Uterus (tissue), 4 donors: ENCODE measurements around the gene SRP54. TPM values are rescaled to one million over a fixed set of nuclear protein-coding genes. Genes with fewer than 3 reads are reported as not detected.

ENCODE experiments used
- DNase-seq, 2 donors: peaks; one replicate each; pipeline ENCODE4 v3.0.0-alpha.2; 2019 to 2020
- H3K27ac ChIP-seq, 2 donors: fragments of 200-600 bp; sonication (generic); 1 replicate in 1 of 2; 2 replicates in 1 of 2; pipeline ENCODE4 v1.5.1; 2016 to 2018
- H3K27me3 ChIP-seq, 2 donors: fragments of 200-600 bp; sonication (generic); one replicate each; pipeline ENCODE4 v1.5.1; 2018 to 2019; ENCODE audit warnings: control low read depth in 1 of 2
- H3K36me3 ChIP-seq, 2 donors: fragments of 200-600 bp; sonication (generic); one replicate each; pipeline ENCODE4 v1.5.1; 2019; ENCODE audit warnings: control low read depth in 1 of 2
- H3K4me1 ChIP-seq, 2 donors: fragments of 200-600 bp; sonication (generic); one replicate each; pipeline ENCODE4 v1.5.1; 2018 to 2019; ENCODE audit warnings: control low read depth in 1 of 2
- H3K4me3 ChIP-seq, 2 donors: fragments of 200-600 bp; sonication (generic); 1 replicate in 1 of 2; 2 replicates in 1 of 2; pipeline ENCODE4 v1.5.1; 2018 to 2019; ENCODE audit warnings: mild to moderate bottlenecking in 1 of 2
- H3K9me3 ChIP-seq, 2 donors: fragments of 200-600 bp; sonication (generic); one replicate each; pipeline ENCODE4 v1.5.1; 2019; ENCODE audit warnings: control low read depth in 1 of 2
- CTCF ChIP-seq, 4 experiments: fragments of 200-600 bp in 2 of 4; fragments of 450-650 bp in 2 of 4; sonication (generic) in 2 of 4; IDR thresholded peaks; one replicate each; pipeline ENCODE4 v1.5.1; 2016 to 2019; ENCODE audit warnings: antibody characterized with exemption in 4 of 4, mild to moderate bottlenecking in 2 of 4, moderate library complexity in 1 of 4
- POLR2A ChIP-seq, 2 donors: fragments of 450-650 bp; IDR thresholded peaks; one replicate each; pipeline ENCODE4 v1.6.1; 2016; ENCODE audit warnings: antibody characterized with exemption in 2 of 2, mild to moderate bottlenecking in 1 of 2, moderate library complexity in 1 of 2
- intact Hi-C: fragments of 100-400 bp; cut with DNase I; formaldehyde crosslinking; loops from one replicate; pipeline ENCODE4 v1.15.1; 2023; ENCODE audit warnings: low total_unique reads
- total RNA-seq, 4 donors: library from RNA; depleted of rRNA in 3 of 4; stranded (reverse); fragments of >200 nt in 3 of 4; gene quantifications; one replicate each; pipeline versions ENCODE4 v1.1.0 to v1.2.4, GENCODE V29; 2014 to 2023
- donor health status: DM: yes; HTN: yes; CAD: no.

Gene SRP54
- total RNA-seq, 4 donors from 2014 or later: 41.7 to 219 (median 82.1) TPM

- no peaks in the 10 kb centered on the region for H3K36me3 ChIP-seq
- no peak overlapping the region for H3K27ac ChIP-seq
- TF ChIP-seq POLR2A (IDR thresholded peaks at IDR 0.05): no peak
- no peak for TF ChIP-seq CTCF (IDR thresholded peaks at IDR 0.05)
- no peaks in the 10 kb centered on the region for H3K4me1 ChIP-seq
- DNase-seq: no peak
- intact Hi-C loops: no loop called here
- no peak overlapping the region for H3K4me3 ChIP-seq
- no peaks in the 10 kb centered on the region for H3K9me3 ChIP-seq
- no peaks in the 10 kb centered on the region for H3K27me3 ChIP-seq
These were observed 18.8 kb downstream of the SRP54 start for GRCh38 chr14:35001621-35002020.

- no peaks in the 10 kb centered on the region for H3K36me3 ChIP-seq
- no peak for DNase-seq
- TF ChIP-seq CTCF (IDR thresholded peaks at IDR 0.05) (no peak), POLR2A (IDR thresholded peaks at IDR 0.05) (no peak)
These were observed 22.0 kb downstream of the SRP54 start for GRCh38 chr14:35004839-35005238.

GRCh38 chr14:35016568-35016967, 33.8 kb downstream of the SRP54 start:
- no peaks in the 10 kb centered on the region for H3K36me3 ChIP-seq
- no peak overlapping the region for H3K27ac ChIP-seq
- H3K9me3 ChIP-seq: no peaks in the 10 kb centered on the region
- intact Hi-C loops: no loop called here
- no peaks in the 10 kb centered on the region for H3K4me1 ChIP-seq
- no peaks in the 10 kb centered on the region for H3K27me3 ChIP-seq
- no peak overlapping the region for H3K4me3 ChIP-seq
- TF ChIP-seq POLR2A (IDR thresholded peaks at IDR 0.05): no peak
- TF ChIP-seq CTCF (IDR thresholded peaks at IDR 0.05): no peak
- DNase-seq: no peak

More at GRCh38 chr14:35004839-35005238, 22.0 kb downstream of the SRP54 start:
- Histone ChIP-seq H3K4me3 (no peak overlapping the region), H3K9me3 (no peaks in the 10 kb centered on the region), H3K4me1 (no peaks in the 10 kb centered on the region), H3K27me3 (no peaks in the 10 kb centered on the region), H3K27ac (no peak overlapping the region)
- intact Hi-C loops: no loop called here

GRCh38 chr14:35020713-35021112, 37.9 kb downstream of the SRP54 start:
- no peaks in the 10 kb centered on the region for H3K27me3 ChIP-seq
- no peaks in the 10 kb centered on the region for H3K4me1 ChIP-seq
- TF ChIP-seq POLR2A (IDR thresholded peaks at IDR 0.05): no peak
- no peak for TF ChIP-seq CTCF (IDR thresholded peaks at IDR 0.05)
- no peaks in the 10 kb centered on the region for H3K36me3 ChIP-seq
- DNase-seq: no peak
- no peak overlapping the region for H3K4me3 ChIP-seq
- H3K9me3 ChIP-seq: no peaks in the 10 kb centered on the region
- H3K27ac ChIP-seq: no peak overlapping the region
- intact Hi-C loops: no loop called here

- no peak overlapping the region for H3K4me3 ChIP-seq
- no peaks in the 10 kb centered on the region for H3K9me3 ChIP-seq
- no peaks in the 10 kb centered on the region for H3K27me3 ChIP-seq
- TF ChIP-seq CTCF (IDR thresholded peaks at IDR 0.05): no peak
- TF ChIP-seq POLR2A (IDR thresholded peaks at IDR 0.05): no peak
- H3K4me1 ChIP-seq: no peaks in the 10 kb centered on the region
- no peak overlapping the region for H3K27ac ChIP-seq
- H3K36me3 ChIP-seq: no peaks in the 10 kb centered on the region
- DNase-seq: no peak
- intact Hi-C loops: no loop called here
These were observed 45.6 kb downstream of the SRP54 start for GRCh38 chr14:35028435-35028834.
